AG09319 (cell line): Measurements from ENCODE around the gene TAF8.

ENCODE experiments used
- DNase-seq: peaks from one replicate; pipeline ENCODE4 v3.0.0-alpha.2; 2010; ENCODE audit warnings: low read depth; ENCODE audit errors: extremely low read depth
- CTCF ChIP-seq: IDR thresholded peaks from 2 replicates; pipeline ENCODE4 v1.5.1; 2011; ENCODE audit warnings: low read depth, mild to moderate bottlenecking, inconsistent platforms, low read length, moderate library complexity

Gene TAF8

GRCh38 chr6:42108071-42108470 is 57.7 kb downstream of the TAF8 start:
- no peak for DNase-seq
- TF ChIP-seq CTCF, result no peak

GRCh38 chr6:42110683-42111082 is 60.4 kb downstream of the TAF8 start:
- DNase-seq, result no peak

GRCh38 chr6:42112351-42112750 is 62.0 kb downstream of the TAF8 start:
- no peak for DNase-seq
- no peak for TF ChIP-seq CTCF

More at GRCh38 chr6:42110683-42111082, 60.4 kb downstream of the TAF8 start:
- TF ChIP-seq CTCF, result no peak

- TF ChIP-seq CTCF, result no peak
- no peak for DNase-seq
Observed at GRCh38 chr6:42113936-42114636, 63.8 kb downstream of the TAF8 start.

GRCh38 chr6:42117843-42118161 is 67.5 kb downstream of the TAF8 start:
- TF ChIP-seq CTCF, result no peak
- DNase-seq, result no peak

- no peak for DNase-seq
- TF ChIP-seq CTCF, result no peak
Observed at GRCh38 chr6:42118162-42119001, 68.1 kb downstream of the TAF8 start.

- TF ChIP-seq CTCF, result no peak
- DNase-seq, result no peak
Observed at GRCh38 chr6:42120895-42121865, 70.9 kb downstream of the TAF8 start.
